Activated CD4-positive, alpha-beta T cell treated with anti-CD3 and anti-CD28 coated beads, Interleukin-2, amount 10 ng/mL, durations not matched to agents 24 days and 14 days (primary cell): Measurements from ENCODE around the gene EP300. TPM values are rescaled to one million over a fixed set of nuclear protein-coding genes. Genes with fewer than 3 reads are reported as not detected.
"Not testable (repeated sequence)": the region's sequence is repeated elsewhere in the genome, so short reads cannot be mapped to it uniquely, and the experiment has no call there.

Experiments used
- DNase-seq: peaks from one replicate; pipeline ENCODE4 v3.0.0; 2022
- H3K27ac Mint-ChIP-seq: one replicate; pipeline ENCODE4 v1.8.0; 2022; ENCODE audit warnings: mild to moderate bottlenecking, mixed read lengths
- H3K27me3 Mint-ChIP-seq: one replicate; pipeline ENCODE4 v1.8.0; 2022; ENCODE audit warnings: mixed read lengths
- H3K36me3 Mint-ChIP-seq: one replicate; pipeline ENCODE4 v1.8.0; 2022; ENCODE audit warnings: low read depth, mild to moderate bottlenecking, mixed read lengths
- H3K4me1 Mint-ChIP-seq: one replicate; pipeline ENCODE4 v1.8.0; 2021; ENCODE audit warnings: mixed read lengths
- H3K4me3 Mint-ChIP-seq: one replicate; pipeline ENCODE4 v1.8.0; 2022; ENCODE audit warnings: mild to moderate bottlenecking, moderate library complexity, mixed read lengths
- H3K9me3 Mint-ChIP-seq: one replicate; pipeline ENCODE4 v1.8.0; 2021; ENCODE audit warnings: mixed read lengths
- intact Hi-C: fragments of 100-400 bp; cut with micrococcal nuclease; formaldehyde crosslinking; loops from one replicate; pipeline ENCODE4 v1.15.1; 2023
- total RNA-seq: library from RNA; stranded (reverse); gene quantifications from 2 replicates; pipeline ENCODE4 v1.2.3, GENCODE V29; 2022

EP300 gene
- 61.1 and 68.0 TPM in 2 replicates for total RNA-seq

DNA sequence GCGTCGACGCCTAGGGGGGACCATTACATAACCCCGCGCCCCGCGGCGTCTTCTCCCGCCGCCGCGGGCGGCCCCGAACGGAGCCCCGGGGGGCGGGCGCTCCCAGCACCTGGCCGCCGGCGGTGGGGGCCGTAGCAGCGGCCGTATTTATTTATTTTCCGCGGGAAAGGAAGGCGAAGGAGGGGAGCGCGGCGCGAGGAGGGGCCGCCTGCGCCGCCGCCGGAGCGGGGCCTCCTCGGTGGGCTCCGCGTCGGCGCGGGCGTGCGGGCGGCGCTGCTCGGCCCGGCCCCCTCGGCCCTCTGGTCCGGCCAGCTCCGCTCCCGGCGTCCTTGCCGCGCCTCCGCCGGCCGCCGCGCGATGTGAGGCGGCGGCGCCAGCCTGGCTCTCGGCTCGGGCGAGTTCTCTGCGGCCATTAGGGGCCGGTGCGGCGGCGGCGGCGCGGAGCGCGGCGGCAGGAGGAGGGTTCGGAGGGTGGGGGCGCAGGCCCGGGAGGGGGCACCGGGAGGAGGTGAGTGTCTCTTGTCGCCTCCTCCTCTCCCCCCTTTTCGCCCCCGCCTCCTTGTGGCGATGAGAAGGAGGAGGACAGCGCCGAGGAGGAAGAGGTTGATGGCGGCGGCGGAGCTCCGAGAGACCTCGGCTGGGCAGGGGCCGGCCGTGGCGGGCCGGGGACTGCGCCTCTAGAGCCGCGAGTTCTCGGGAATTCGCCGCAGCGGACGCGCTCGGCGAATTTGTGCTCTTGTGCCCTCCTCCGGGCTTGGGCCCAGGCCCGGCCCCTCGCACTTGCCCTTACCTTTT is at the start of gene EP300:
Gene EP300, plus strand, starts transcription at position 570 of the 795 bp plus-strand sequence. CDS start 413 bp downstream, outside the sequence.
- Mint-ChIP-seq H3K4me3 (peak within 1 kb of the TSS; percentile 90), H3K9me3 (no peaks in the 10 kb centered on the region), H3K27ac (peak within 1 kb of the TSS; percentile 99), H3K36me3 (peaks cover 25% of the 10 kb centered on the region), H3K27me3 (no peaks in the 10 kb centered on the region), H3K4me1 (peaks cover 34% of the 10 kb centered on the region)
- peak; percentile 96 for DNase-seq
- intact Hi-C loops, result loop anchor here (2.0 to 10.0 kb wide), 5 partner anchors 15 to 915 kb away; partner anchors contain the start of genes MRTFA, TNRC6B and TOB2

DNA sequence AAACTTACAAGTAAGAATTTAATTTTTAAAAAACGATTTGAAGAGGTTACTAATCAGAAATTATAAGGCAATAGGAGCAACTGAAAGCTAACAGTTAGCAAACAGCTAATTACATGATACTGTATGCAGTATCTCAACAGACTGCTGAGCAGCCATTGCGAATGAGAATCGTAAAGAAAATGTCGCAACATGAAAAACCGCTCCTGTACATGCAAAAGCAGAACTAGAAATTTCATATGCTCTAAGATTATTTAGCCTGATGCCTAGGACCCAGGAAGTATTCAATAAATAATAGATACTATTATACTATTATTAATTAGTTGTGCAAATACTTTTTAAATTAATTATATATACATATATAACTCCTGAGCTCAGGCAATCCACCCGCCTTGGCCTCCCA is 48.7 kb upstream of the EP300 start:
- Mint-ChIP-seq H3K27ac (no peak overlapping the region), H3K36me3 (no peaks in the 10 kb centered on the region), H3K4me1 (peaks cover 2% of the 10 kb centered on the region), H3K27me3 (peaks cover 11% of the 10 kb centered on the region), H3K9me3 (no peaks in the 10 kb centered on the region), H3K4me3 (no peak overlapping the region)
- DNase-seq, result no peak
- intact Hi-C loops, result no loop called here

DNA sequence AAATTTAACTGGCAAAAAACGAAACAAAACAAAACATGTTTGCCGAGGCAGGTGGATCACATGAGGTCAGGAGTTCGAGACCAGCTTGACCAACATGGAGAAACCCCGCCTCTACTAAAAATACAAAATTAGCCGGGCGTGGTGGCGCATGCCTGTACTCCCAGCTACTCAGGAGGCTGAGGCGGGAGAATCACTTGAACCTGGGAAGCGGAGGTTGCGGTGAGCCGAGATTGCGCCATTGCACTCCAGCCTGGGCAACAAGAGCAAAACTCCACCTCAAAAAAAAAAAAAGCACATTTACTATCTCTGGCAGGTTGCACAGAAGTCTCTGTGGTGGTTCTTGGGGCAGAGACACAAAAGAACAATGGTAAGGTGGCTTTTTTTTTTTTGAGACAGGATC is 46.8 kb upstream of the EP300 start:
- H3K36me3 Mint-ChIP-seq, H3K4me1 Mint-ChIP-seq, H3K9me3 Mint-ChIP-seq, H3K27me3 Mint-ChIP-seq, H3K27ac Mint-ChIP-seq, H3K4me3 Mint-ChIP-seq, intact Hi-C loops, DNase-seq: not testable (repeated sequence)

DNA sequence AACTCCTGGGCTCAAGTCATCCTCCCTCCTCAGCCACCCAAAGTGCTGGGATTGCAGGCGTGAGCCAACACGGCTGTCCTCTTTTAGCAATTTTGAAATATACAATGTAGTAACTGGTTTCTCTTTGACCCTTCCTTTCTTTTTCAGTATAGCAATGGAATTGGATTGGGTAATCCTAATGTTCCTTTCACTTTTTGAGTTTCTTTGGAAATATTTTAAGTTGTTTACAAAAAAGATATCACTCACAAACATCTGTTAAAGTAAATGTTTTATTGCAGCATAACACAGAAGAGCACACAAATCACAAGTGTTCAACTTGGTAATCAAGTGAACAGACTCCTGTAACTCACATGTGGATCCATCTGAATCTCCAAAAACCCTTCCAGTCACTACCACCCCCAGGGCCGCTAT is 44.6 kb upstream of the EP300 start:
- DNase-seq, result no peak
- peaks cover 5% of the 10 kb centered on the region for H3K27me3 Mint-ChIP-seq
- H3K36me3 Mint-ChIP-seq, result no peaks in the 10 kb centered on the region
- no peak overlapping the region for H3K27ac Mint-ChIP-seq
- peaks cover 2% of the 10 kb centered on the region for H3K4me1 Mint-ChIP-seq
- intact Hi-C loops, result no loop called here
- H3K9me3 Mint-ChIP-seq, result no peaks in the 10 kb centered on the region
- no peak overlapping the region for H3K4me3 Mint-ChIP-seq

DNA sequence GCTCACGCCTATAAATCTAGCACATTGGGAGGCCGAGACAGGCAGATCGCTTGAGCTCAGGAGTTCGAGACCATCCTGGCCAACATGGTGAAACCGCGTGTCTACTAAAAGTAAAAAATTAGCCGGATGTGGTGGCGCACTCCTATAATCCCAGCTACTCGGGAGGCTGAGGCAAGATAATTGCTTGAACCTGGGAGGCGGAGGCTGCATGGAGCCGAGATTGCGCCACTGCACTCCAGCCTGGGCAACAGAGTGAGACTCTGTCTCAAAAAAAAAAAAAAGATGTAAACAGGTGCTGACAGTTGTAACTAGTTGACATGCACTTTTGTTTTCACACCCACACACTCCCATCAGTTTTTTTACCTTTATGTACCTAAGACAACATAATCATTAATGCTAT is 44.0 kb upstream of the EP300 start:
- intact Hi-C loops, H3K27ac Mint-ChIP-seq, H3K36me3 Mint-ChIP-seq, H3K9me3 Mint-ChIP-seq, DNase-seq, H3K4me3 Mint-ChIP-seq, H3K27me3 Mint-ChIP-seq, H3K4me1 Mint-ChIP-seq: not testable (repeated sequence)

DNA sequence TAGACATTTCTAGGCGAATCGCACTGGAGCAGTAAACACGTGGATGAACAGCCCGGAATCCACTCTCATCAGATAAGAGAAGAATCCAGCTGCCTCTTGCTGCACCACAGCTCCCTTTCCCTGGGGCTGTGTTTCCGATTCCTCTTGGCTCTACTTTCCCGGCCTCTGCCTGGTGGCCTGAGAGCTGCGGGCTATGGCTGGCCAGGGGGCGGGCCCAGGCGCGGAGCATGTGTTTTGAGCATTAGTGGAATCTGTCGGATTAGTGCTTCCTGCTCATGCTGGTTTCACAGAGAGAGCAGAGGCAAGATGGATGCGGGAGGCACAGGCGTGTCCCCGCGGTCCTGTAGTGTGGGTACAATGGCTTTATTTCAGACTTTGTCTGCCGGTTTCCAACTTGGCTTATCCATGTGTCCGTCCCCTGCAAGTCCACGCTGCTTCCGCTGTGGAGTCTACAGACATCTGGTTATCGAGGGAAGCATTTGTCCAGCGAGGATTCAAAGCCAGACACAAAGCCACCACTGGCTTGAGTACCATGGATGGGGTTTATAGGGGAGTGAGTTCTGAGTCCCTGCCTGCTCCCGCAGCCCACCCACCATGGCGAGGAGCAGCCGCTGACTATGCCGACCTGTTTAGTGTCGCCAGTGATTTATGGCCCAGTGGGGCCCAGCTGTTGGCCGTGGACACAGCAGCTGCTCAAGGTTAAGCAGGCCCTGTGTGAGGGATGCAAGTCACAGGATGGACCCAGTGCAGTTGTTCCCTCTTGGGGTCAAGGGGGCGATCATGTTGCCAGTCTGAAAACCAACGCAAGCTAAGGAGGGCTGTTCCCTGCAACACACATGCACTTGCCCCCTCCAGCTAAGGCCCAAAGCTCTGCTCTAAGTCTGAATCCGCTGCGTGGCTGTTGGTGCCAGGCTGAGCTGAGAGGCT is 43.3 kb upstream of the EP300 start:
- no peak for DNase-seq
- no peaks in the 10 kb centered on the region for H3K36me3 Mint-ChIP-seq
- no peaks in the 10 kb centered on the region for H3K9me3 Mint-ChIP-seq
- no peak overlapping the region for H3K4me3 Mint-ChIP-seq
- no peak overlapping the region for H3K27ac Mint-ChIP-seq
- H3K4me1 Mint-ChIP-seq, result peaks cover 2% of the 10 kb centered on the region
- intact Hi-C loops, result no loop called here
- peaks cover 5% of the 10 kb centered on the region for H3K27me3 Mint-ChIP-seq

DNA sequence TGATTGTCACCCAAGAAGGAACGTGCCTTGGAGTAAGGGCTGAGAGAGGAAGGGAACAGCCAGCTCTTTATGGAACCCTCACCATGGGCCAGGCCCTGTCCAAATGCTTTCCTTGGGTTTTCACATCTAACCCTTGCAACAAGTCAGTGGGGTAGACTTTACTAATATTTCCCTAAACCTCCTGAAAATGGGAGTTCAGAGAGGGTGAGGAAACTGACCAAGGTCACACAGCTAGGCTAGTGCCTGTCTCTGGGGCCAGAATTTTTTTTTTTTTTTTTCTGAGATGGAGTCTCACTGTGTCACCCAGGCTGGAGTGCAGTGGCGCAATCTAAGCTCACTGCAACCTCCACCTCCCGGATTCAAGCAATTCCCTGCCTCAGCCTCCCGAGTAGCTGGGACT is 42.6 kb upstream of the EP300 start:
- H3K4me1 Mint-ChIP-seq, DNase-seq, H3K9me3 Mint-ChIP-seq, intact Hi-C loops, H3K27me3 Mint-ChIP-seq, H3K27ac Mint-ChIP-seq, H3K36me3 Mint-ChIP-seq, H3K4me3 Mint-ChIP-seq: not testable (repeated sequence)

DNA sequence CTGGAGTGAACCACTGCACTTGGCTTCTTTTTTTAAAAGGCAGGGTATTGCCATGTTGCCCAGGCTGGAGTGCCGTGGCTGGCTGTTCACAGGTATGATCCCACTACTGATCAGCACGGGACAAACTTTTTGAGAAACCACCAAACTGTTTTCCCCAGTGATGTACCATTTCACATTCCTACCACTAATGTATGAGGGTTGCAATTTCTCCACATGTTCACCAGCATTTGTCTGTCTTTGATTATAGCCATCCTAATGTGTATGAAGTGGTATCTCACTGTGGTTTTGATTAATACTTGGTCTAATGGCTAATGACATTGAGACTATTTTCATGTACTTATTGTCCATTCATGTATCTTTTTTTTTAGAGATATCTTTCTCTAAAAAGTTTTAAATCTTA is 41.5 kb upstream of the EP300 start:
- Mint-ChIP-seq H3K4me3 (no peak overlapping the region), H3K9me3 (no peaks in the 10 kb centered on the region), H3K36me3 (no peaks in the 10 kb centered on the region), H3K27ac (no peak overlapping the region), H3K4me1 (peaks cover 2% of the 10 kb centered on the region), H3K27me3 (peaks cover 5% of the 10 kb centered on the region)
- intact Hi-C loops, result no loop called here
- no peak for DNase-seq

DNA sequence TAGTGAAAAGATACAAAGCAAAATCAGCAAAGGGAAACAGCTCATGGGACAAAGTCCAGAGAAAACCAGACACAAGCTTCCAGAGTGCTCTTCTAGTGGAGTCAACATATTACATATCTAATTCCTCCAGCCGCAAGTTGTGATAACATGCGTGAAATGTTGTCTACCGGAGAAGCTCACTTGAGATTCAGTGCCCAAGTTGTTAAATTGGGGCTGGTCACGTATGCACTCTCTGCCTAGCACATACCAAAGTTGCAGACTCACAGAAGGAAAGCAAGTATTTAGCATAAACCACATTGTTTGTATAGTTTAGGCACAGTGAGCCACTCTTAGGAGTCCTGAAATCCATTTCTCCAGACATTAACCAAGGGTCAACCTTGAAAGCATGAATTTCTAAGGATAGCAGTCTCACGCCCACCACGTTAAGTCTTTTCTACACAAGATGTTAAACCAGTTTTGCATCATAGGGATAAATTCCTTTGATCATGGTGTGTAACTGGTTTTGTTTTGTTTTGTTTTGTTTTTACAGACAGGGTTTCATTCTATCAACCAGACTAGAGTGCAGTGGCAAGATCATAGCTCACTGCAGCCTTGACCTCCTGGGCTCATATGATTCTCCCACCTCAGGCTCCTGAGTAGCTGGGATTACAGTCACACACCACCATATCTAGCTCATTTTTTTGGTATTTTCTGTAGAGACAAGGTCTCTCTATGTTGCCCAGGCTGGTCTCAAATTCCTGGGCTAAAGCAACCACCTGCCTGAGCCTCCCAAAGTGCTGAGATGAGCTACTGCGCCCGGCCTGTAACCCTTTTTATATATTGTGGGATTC is 39.5 kb upstream of the EP300 start:
- peaks cover 2% of the 10 kb centered on the region for H3K4me1 Mint-ChIP-seq
- no peaks in the 10 kb centered on the region for H3K9me3 Mint-ChIP-seq
- intact Hi-C loops, result no loop called here
- no peak for DNase-seq
- H3K36me3 Mint-ChIP-seq, result no peaks in the 10 kb centered on the region
- H3K27ac Mint-ChIP-seq, result no peak overlapping the region
- H3K27me3 Mint-ChIP-seq, result peaks cover 3% of the 10 kb centered on the region
- H3K4me3 Mint-ChIP-seq, result no peak overlapping the region

DNA sequence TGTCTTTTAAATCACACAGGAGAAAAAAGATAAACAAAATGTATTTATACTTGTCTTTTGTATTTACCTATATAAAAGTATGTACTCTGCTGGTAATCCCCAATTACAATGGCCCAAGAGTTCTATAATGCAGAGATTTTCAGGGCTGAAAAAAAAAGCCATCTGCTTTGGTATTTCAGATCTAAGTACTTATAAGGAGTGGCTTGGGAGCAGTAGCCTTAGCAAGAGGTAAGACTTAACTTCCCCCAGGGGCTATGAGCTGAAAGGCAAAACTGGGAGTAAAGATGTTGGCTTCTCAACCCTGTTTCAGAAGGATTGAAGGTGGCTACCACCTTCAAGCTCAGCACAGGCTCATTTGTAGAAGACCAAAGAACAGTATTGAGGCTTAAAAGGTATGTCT is 35.3 kb upstream of the EP300 start:
- no peaks in the 10 kb centered on the region for H3K9me3 Mint-ChIP-seq
- intact Hi-C loops, result no loop called here
- H3K36me3 Mint-ChIP-seq, result no peaks in the 10 kb centered on the region
- H3K27me3 Mint-ChIP-seq, result no peaks in the 10 kb centered on the region
- DNase-seq, result no peak
- no peak overlapping the region for H3K4me3 Mint-ChIP-seq
- no peak overlapping the region for H3K27ac Mint-ChIP-seq
- H3K4me1 Mint-ChIP-seq, result no peaks in the 10 kb centered on the region

DNA sequence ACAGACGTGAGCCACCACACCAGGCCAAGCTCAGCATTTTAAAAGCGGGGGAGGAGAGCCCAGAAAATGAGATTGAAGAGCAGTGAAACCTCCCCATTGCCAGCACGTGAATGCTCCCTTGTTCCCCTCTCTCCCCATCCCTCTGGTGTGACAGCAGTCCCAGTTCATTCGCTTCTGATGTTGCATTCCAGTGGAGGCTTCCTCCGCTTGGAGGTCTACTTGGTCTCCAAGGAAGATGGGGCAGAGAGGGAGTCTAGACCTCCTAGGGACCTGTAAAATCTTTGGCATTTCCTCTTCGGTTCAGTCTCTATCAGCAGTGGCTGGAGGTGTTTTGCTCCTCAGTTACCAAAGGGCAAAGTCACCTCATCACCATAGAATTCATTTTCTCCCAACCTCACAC is 30.2 kb upstream of the EP300 start:
- H3K27ac Mint-ChIP-seq, result no peak overlapping the region
- H3K4me1 Mint-ChIP-seq, result no peaks in the 10 kb centered on the region
- intact Hi-C loops, result no loop called here

DNA sequence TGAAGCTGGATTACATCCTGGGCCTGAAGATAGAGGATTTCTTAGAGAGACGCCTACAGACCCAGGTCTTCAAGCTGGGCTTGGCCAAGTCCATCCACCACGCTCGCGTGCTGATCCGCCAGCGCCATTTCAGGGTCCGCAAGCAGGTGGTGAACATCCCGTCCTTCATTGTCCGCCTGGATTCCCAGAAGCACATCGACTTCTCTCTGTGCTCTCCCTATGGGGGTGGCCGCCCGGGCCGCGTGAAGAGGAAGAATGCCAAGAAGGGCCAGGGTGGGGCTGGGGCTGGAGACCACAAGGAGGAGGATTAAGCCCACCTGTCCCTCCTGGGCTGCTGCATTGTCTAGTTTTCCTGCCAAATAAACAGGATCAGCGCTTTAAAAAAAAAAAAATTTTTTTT is 28.1 kb upstream of the EP300 start:
- H3K36me3 Mint-ChIP-seq, intact Hi-C loops, DNase-seq, H3K4me3 Mint-ChIP-seq, H3K27me3 Mint-ChIP-seq, H3K9me3 Mint-ChIP-seq, H3K4me1 Mint-ChIP-seq, H3K27ac Mint-ChIP-seq: not testable (repeated sequence)

More for the DNA sequence above, 30.2 kb upstream of the EP300 start:
- Mint-ChIP-seq H3K36me3 (no peaks in the 10 kb centered on the region), H3K9me3 (no peaks in the 10 kb centered on the region), H3K4me3 (no peak overlapping the region), H3K27me3 (no peaks in the 10 kb centered on the region)
- DNase-seq, result no peak

DNA sequence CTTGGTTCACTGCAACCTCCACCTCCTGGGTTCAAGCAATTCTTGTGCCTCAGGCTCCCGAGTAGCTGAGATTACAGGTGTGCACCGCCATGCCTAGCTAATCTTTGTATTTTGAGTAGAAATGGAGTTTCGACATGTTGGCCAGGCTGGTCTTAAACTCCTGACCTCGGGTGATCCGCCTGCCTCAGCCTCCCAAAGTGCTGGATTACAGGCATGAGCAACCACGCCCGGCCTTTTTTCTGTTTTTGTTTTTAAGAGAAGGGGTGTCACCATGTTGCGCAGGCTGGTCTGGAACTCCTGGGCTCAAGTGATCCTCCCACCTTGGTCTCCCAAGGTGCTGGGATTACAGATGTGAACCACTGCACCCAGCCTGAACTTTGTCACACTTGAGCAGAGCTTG is 26.1 kb upstream of the EP300 start:
- H3K27ac Mint-ChIP-seq, intact Hi-C loops, H3K36me3 Mint-ChIP-seq: not testable (repeated sequence)

More for the DNA sequence above, 26.1 kb upstream of the EP300 start:
- not testable (repeated sequence) for H3K27me3 Mint-ChIP-seq, DNase-seq, H3K4me1 Mint-ChIP-seq, H3K4me3 Mint-ChIP-seq, H3K9me3 Mint-ChIP-seq
